OCI-LY7 (cell line): ENCODE results near the gene CDKL2.

Experiments used
- EZH2phosphoT487 ChIP-seq: fragments of 200-600 bp; sonication (generic); IDR thresholded peaks from 2 replicates; pipeline ENCODE4 v1.6.1; 2018; ENCODE audit warnings: low read depth, borderline replicate concordance, mild to moderate bottlenecking, mixed run types, antibody characterized with exemption, low read length, moderate library complexity, mixed read lengths
- TF ChIP-seq, protein P1 (sequence below): fragments of 200-600 bp; sonication (generic); conservative IDR thresholded peaks from 2 replicates; pipeline ENCODE4 v1.5.1; 2014; ENCODE audit warnings: mild to moderate bottlenecking, antibody characterized with exemption, low read length, moderate library complexity, mixed read lengths

DNA sequence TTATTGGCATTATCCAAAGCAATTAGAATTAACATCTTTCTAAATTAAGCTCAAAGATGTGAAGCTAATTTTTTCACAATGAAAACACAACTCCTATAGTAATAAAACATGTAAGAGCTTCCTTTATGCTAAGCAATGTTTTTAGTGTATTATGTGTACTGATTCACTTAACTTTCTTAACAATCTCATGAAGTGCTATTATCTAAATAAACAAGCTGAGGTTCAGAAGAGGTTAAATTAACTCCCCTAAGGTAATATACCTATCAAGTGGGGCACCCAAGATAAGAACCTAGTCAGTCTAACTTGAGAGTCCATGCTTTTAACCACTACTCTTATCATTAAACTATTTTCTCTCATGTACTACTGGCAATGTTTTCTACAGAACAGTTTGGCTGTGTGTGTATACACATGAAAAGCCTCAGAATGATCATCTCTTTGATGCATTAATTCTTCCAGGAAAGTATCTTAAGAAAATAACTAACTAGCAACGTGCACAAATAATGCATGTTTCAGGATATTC is 29.2 kb upstream of the CDKL2 start:
- TF ChIP-seq, protein P1, sequence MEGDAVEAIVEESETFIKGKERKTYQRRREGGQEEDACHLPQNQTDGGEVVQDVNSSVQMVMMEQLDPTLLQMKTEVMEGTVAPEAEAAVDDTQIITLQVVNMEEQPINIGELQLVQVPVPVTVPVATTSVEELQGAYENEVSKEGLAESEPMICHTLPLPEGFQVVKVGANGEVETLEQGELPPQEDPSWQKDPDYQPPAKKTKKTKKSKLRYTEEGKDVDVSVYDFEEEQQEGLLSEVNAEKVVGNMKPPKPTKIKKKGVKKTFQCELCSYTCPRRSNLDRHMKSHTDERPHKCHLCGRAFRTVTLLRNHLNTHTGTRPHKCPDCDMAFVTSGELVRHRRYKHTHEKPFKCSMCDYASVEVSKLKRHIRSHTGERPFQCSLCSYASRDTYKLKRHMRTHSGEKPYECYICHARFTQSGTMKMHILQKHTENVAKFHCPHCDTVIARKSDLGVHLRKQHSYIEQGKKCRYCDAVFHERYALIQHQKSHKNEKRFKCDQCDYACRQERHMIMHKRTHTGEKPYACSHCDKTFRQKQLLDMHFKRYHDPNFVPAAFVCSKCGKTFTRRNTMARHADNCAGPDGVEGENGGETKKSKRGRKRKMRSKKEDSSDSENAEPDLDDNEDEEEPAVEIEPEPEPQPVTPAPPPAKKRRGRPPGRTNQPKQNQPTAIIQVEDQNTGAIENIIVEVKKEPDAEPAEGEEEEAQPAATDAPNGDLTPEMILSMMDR = no peak
- TF ChIP-seq EZH2phosphoT487 = no peak
